AML-193 (cell line): ENCODE measurements around the gene ANO8.
A peak's percentile ranks its signal among the peaks of the same experiment; 100 is the strongest.

ENCODE experiments used
- DNase-seq, 2 experiments: peaks; one replicate each; lab custom pipeline; 2025; lab: John Stamatoyannopoulos, UW

ANO8 gene

DNA sequence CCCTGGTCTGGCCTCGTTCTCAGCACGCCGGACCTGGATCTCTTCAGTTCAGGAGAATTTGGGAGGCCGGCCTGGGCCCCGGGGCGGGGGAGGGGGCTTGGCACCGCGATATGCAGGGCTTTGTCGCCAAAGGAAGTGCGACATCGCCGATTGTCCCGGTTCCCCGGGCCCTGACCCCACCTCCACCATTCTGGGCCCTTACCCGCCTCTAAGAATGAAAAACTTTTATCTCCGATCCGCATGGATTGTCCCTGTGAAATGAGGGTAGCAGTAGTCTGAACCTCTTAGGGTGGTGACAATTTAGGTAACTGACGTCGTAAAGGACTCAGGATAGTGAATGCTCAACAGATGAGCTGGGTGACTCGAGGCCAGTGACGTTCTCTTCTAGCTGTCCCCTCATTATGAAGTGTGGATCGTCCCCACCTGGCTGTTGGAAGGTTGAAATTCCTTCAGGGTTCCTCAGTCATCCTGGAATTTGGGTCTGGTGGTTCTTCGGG is 24.6 kb downstream of the ANO8 start:
- no peak for DNase-seq

DNA sequence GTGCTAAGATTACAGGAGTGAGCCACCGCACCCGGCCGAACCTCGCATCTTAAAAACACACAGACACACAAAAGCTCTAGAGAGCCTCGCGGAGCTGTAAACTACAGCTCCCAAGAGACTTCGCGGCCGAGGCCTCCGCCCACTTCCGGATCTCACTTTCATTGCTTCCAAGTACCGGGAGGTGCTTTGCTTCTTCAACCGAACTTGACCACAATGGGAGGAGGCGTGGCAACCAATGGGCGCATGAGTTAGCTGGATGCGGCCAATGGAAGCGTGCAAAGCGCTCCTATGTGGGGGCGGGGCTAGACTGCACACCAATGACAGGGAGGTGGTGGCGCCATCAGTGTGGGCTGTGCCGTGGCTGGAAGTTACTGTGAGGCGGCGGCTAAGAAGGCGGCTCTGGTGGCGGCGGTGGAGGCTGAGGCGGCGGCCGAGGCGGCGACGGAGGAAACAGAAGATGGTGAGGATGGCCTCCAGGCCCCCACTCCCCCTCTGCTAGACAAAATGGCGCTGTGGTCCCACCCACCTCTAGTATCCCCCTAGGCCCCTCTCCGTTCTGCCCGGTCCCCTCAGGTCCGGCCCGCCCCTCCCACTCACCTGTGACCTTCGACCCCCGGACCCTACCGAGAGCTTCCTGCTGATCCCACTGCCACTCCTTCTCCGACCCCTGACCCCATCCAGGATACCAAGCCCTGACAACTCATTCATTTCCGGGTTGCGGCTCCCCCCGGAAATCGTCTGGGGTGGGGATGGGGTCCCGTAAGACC is 25.3 kb downstream of the ANO8 start, which contains the start of gene DDA1:
TSS of gene DDA1 (plus strand) at position 366 of the 767 bp plus-strand sequence. CDS start at position 458, 92 bp downstream.
- DNase-seq, result peak; percentile 99

DNA sequence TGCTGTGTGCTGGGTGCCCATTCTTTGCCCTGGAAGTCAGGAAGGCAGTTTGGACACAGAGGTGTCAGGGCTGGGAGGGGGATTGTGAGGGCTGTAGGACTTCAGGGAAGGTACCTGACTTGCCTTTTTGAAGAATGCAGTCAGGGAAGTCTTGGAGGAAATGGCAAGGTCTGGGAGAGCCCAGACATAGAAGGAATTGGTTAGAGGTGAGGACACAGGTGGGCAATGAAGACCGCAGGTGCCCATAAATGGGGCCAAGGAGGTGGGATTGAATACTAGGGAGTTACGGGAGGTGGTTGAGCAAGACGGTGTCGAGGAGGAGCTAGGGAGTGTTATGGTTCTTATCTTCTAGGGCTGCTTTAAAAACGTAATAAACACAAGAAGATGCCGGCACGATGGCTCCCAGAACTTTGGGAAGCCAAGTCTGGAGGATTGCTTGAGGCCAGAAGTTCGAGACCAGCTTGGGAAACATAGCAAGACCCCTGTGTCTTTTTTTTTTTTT is 26.7 kb downstream of the ANO8 start:
- DNase-seq, result no peak

DNA sequence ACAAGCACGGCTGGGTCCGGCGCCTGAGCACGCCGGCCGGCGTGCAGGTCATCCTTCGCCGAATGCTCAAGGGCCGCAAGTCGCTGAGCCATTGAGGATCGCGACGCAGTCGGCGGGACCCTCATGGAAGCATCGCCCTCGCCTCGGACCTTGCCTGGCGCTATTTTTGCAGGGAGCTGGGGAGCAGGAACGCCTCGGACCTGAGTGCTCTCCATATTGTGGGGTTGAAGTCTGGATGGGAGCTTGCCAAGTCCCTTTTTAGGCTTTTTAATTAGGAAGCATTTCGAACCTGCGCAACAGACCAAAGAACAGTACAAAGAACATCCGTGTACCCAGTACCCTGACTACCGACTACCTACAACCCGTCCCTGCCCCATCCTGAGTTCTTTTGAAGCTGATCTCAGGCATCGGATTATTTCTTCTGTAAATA is 28.4 kb downstream of the ANO8 start:
- no peak for DNase-seq

- DNase-seq, result peak; percentile 99 to 100
Observed at GRCh38 chr19:17305517-17306284, 29.0 kb downstream of the ANO8 start, which contains the start of gene MRPL34. MRPL34 (plus strand) TSS chr19:17305872; CDS start chr19:17305893, 21 bp downstream.

DNA sequence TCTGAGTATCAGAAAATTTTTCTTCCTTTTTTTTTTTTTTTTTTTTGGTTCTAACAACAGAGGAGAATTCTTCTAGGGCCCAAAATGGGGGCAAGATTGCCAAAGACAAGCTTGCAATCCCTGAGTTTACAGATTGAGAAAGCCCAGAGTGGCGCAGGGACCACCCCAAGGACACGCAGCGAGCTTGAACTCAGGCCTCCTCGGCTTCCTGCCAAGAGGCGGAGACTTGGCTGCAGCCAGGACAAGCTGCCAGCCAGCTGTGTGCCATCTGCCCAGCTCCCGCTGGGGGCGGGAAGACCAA is 29.5 kb downstream of the ANO8 start:
- no peak for DNase-seq

DNA sequence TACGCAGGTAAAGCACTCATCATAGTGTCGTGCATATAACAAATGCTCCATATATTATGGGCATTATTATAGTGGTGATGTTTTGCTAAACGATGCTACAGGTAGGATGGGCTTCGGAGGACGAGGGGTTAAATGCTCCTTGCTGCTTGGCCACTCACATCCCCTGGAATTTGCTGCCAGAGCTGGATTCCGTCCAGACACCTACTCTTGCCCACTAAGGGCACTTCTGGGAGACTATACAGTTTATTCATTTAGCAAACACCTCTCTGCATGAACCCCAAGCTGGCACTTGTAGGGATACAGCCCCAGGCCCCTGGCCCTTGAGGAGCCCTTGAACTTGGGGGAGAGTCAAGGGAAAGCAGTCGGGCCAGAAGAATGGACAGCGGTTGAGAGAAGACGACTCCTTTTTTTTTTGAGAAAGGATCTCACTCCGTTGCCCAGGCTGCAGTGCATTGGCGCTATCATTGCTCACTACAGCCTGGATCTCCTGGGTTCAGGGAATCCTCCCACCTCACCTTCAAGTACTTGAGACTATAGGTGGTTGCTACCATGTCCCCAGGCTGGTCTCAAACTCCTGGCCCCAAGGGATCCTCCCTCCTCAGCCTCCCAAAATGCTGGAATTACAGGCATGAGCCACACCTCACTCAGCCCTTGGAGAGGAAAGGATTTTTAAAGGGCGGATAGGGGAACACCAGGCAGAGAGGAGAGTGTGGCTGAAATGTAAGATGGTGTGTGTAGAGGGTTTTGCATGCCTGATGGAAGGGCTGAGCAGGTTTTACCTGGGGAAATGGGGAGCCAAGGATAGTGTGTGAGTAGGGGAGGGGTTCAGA is 30.1 kb downstream of the ANO8 start:
- no peak for DNase-seq

GRCh38 chr19:17303940-17304267 is 30.8 kb downstream of the ANO8 start:
- DNase-seq, result no peak

- DNase-seq, result peak; percentile 80 to 85
Observed at GRCh38 chr19:17303167-17303939, 31.3 kb downstream of the ANO8 start, which contains the start of gene ABHD8. ABHD8 (minus strand) TSS chr19:17303425; CDS start chr19:17301616, 1,809 bp downstream.

- DNase-seq, result peak; percentile 27 to 40
Observed at GRCh38 chr19:17302391-17303166, 32.1 kb downstream of the ANO8 start.

DNA sequence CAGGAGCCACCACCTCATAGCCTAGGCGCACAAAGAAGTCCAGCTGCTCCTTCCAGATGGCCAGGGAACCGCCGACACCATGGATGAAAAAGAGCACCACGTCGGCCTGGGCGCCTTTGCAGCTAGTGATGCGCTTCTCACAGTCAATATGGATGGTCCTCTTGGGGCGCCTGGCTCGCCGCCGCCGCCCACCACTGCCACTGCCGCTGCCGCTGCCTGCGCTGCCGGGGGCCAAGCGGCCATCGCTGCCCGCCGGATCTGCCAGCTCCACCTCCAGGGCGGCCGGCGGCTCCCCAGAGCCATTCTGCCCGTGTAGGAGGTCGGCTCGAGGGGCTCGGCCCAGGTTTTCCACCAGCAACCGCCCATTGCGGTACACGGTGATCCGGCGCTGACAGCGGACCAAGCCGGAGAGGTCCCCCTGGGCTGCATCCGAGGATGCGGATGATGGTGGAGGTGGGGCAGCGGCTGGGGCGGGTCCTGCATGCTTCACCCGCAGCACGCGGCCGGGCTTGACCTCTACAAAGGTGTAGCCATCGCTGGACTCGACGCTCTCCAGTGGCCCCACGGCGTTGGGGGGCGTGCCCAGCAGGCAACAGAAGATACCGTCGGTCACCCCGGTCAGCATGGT is 33.5 kb downstream of the ANO8 start:
- no peak for DNase-seq

DNA sequence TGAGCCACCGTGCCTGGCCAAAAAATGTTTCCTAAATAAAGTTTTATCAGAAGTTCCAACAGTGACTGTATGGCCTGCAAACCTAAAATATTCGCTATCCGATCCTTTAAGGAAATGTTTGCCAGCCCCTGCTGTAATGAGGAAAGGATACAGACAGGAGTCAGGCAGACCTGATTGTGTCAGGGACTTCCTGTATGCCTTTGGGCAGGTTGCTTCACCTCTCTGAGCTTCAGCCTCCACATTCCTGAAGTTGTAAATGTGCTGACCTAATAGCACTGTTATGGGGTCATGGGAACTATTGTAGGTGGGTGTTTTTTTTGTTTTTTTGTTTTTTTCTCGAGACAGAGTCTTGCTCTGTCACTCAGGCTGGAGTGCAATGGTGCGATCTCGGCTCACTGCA is 37.7 kb downstream of the ANO8 start:
- no peak for DNase-seq

- peak; percentile 5 to 14 for DNase-seq
Observed at GRCh38 chr19:17296273-17296672, 38.4 kb downstream of the ANO8 start.

GRCh38 chr19:17295551-17295950 is 39.1 kb downstream of the ANO8 start:
- DNase-seq, result peak in 1 of 2 experiments; percentile 3

DNA sequence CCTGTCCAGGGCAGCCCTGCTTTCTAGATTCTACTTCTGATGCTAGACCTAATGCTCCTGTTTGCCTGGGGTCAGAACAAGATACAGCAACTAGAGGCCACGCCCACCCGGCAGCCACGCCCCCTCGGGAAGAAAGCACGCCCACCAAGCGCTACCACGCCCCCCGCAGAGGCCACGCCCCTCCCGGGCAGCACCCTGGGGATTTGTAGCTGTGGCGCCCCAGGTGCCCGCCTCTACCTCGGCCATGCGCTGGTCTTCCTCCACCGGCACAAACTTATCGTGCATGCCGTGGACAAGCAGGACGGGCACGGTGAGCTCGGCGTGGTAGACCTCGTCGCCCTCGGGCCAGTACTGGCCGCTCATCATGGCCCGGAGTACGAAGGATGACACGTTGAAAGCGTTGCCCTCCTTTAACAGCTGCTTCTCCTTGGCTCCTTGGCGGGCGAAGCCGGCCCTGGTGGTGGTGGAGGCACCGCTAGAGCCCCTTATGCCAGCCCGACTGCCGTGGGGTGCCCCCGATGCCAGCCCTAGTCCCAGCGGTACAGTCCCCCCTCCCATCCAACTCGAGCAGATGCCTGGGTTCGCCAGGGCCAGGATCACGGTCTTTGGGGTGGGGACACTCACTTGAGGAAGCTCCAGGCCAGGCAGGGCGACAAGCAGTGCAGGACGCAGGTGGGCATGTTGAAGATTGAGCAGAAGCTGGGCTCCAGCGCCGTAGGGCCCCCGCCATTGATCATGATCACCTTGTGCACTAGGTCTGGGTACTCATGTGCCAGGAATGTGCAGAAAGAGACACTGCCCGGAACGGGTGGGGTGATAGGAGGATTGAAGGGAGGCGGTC is 40.4 kb downstream of the ANO8 start:
- DNase-seq, result no peak

DNA sequence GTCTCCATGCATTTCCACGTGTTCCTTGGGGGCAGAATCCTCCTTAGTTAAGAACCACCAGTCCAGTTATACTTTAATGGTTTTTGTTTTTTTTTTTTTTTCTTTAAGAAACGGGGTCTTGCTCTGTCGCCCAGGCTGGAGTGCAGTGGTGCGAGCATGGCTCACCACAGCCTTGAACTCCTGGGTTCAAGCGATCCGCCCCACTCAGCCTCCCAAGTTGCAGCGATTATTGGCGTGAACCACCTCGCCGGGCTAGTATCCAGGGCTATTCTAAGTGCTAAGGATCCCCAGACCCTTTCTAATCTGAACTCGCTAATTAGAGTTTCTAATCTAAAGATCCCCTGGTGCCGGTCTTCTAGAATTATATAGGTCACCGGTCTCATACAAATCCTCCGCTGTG is 41.0 kb downstream of the ANO8 start:
- DNase-seq, result no peak

GRCh38 chr19:17292301-17293074 is 42.2 kb downstream of the ANO8 start:
- DNase-seq, result peak; percentile 70 to 72

GRCh38 chr19:17289489-17289888 is 45.2 kb downstream of the ANO8 start:
- no peak for DNase-seq
